HEK293 (cell line): ENCODE measurements around the gene SHBG.

ENCODE experiments used
- CTCF ChIA-PET: fragments of 350-600 bp; formaldehyde crosslinking; extraction: SDS; loops from one replicate; lab custom pipeline; 2021; ENCODE audit warnings: antibody characterized with exemption; lab: Yijun Ruan, JAX
- POLR2A ChIA-PET: fragments of 300-600 bp; formaldehyde crosslinking; extraction: SDS; loops from one replicate; lab custom pipeline; 2020; ENCODE audit warnings: antibody characterized with exemption, inconsistent platforms; lab: Yijun Ruan, JAX
- H3K27ac ChIP-seq: fragments of 200-500 bp; sonication (Bioruptor generic); 2 replicates; pipeline ENCODE4 v1.5.1; 2014; ENCODE audit warnings: low read depth, low read length, control low read depth, inconsistent platforms; ENCODE audit errors: extremely low read depth
- H3K36me3 ChIP-seq, 2 experiments: fragments of 200-500 bp in 1 of 2; sonication (Bioruptor generic) in 1 of 2; 1 replicate in 1 of 2; 2 replicates in 1 of 2; pipeline ENCODE4 v1.5.1; 2014 to 2017; ENCODE audit warnings: inconsistent platforms in 2 of 2, low read length in 2 of 2; ENCODE audit not compliant: control insufficient read depth in 2 of 2, insufficient read depth in 1 of 2
- H3K4me1 ChIP-seq: fragments of 200-500 bp; sonication (Bioruptor generic); 2 replicates; pipeline ENCODE4 v1.5.1; 2014; ENCODE audit warnings: mild to moderate bottlenecking, low read length, inconsistent platforms; ENCODE audit not compliant: control insufficient read depth, insufficient read depth
- H3K4me3 ChIP-seq: 2 replicates; pipeline ENCODE4 v1.5.1; 2011; ENCODE audit warnings: low read depth, mild to moderate bottlenecking, control low read depth, low read length, moderate library complexity
- H3K9me3 ChIP-seq: fragments of 200-500 bp; sonication (Bioruptor generic); 2 replicates; pipeline ENCODE4 v1.5.1; 2014; ENCODE audit warnings: low read depth, low read length, inconsistent platforms; ENCODE audit not compliant: control insufficient read depth, insufficient read depth
- BCL11B ChIP-seq: fragments of 450-650 bp; formaldehyde crosslinking; IDR thresholded peaks from 2 replicates; pipeline ENCODE4 v1.5.1; 2016; ENCODE audit warnings: low read depth, missing biosample characterization, missing genetic modification characterization
- CTCF ChIP-seq: fragments of 450-650 bp; formaldehyde crosslinking; IDR thresholded peaks from 2 replicates; pipeline ENCODE4 v1.5.1; 2016; ENCODE audit warnings: missing biosample characterization, missing genetic modification characterization
- GLIS1 ChIP-seq: fragments of 450-650 bp; formaldehyde crosslinking; IDR thresholded peaks from 2 replicates; pipeline ENCODE4 v1.5.1; 2016; ENCODE audit warnings: missing biosample characterization, missing genetic modification characterization
- PRDM1 ChIP-seq: fragments of 450-650 bp; formaldehyde crosslinking; IDR thresholded peaks from 2 replicates; pipeline ENCODE4; 2016; ENCODE audit warnings: missing biosample characterization, missing genetic modification characterization
- RBAK ChIP-seq: fragments of 450-650 bp; formaldehyde crosslinking; IDR thresholded peaks from 2 replicates; pipeline ENCODE4 v1.5.1; 2016; ENCODE audit warnings: missing biosample characterization, missing genetic modification characterization
- WT1 ChIP-seq: fragments of 450-650 bp; formaldehyde crosslinking; IDR thresholded peaks from 2 replicates; pipeline ENCODE4 v1.5.1; 2016; ENCODE audit warnings: missing biosample characterization, missing genetic modification characterization
- ZNF132 ChIP-seq: fragments of 450-650 bp; formaldehyde crosslinking; IDR thresholded peaks from 2 replicates; pipeline ENCODE4 v1.5.1; 2017; ENCODE audit warnings: missing biosample characterization, missing genetic modification characterization, borderline replicate concordance
- ZNF157 ChIP-seq: fragments of 450-650 bp; formaldehyde crosslinking; IDR thresholded peaks from 2 replicates; pipeline ENCODE4 v1.5.1; 2016; ENCODE audit warnings: missing biosample characterization, missing genetic modification characterization
- ZNF266 ChIP-seq: fragments of 450-650 bp; formaldehyde crosslinking; IDR thresholded peaks from 2 replicates; pipeline ENCODE4 v1.5.1; 2016; ENCODE audit warnings: missing biosample characterization, missing genetic modification characterization, low read depth
- ZNF335 ChIP-seq: fragments of 450-650 bp; formaldehyde crosslinking; conservative IDR thresholded peaks from 2 replicates; pipeline ENCODE4 v1.5.1; 2016; ENCODE audit warnings: missing biosample characterization, missing genetic modification characterization
- ZNF350 ChIP-seq: fragments of 450-650 bp; formaldehyde crosslinking; IDR thresholded peaks from 2 replicates; pipeline ENCODE4 v1.5.0; 2017; ENCODE audit warnings: missing biosample characterization, mild to moderate bottlenecking, missing genetic modification characterization
- ZNF362 ChIP-seq: fragments of 450-650 bp; formaldehyde crosslinking; IDR thresholded peaks from 2 replicates; pipeline ENCODE4 v1.5.1; 2016; ENCODE audit warnings: missing biosample characterization, missing genetic modification characterization
- ZNF366 ChIP-seq: fragments of 450-650 bp; formaldehyde crosslinking; conservative IDR thresholded peaks from 2 replicates; pipeline ENCODE4 v1.5.1; 2016; ENCODE audit warnings: missing biosample characterization, missing genetic modification characterization
- ZNF501 ChIP-seq: fragments of 450-650 bp; formaldehyde crosslinking; IDR thresholded peaks from 2 replicates; pipeline ENCODE4 v1.5.1; 2016; ENCODE audit warnings: missing biosample characterization, missing genetic modification characterization
- ZNF529 ChIP-seq: fragments of 450-650 bp; formaldehyde crosslinking; IDR thresholded peaks from 2 replicates; pipeline ENCODE4 v1.5.1; 2017; ENCODE audit warnings: missing genetic modification characterization, missing biosample characterization; ENCODE audit not compliant: insufficient replicate concordance
- ZNF548 ChIP-seq: fragments of 450-650 bp; formaldehyde crosslinking; IDR thresholded peaks from 2 replicates; pipeline ENCODE4 v1.5.1; 2016; ENCODE audit warnings: missing biosample characterization, missing genetic modification characterization
- ZNF843 ChIP-seq: fragments of 450-650 bp; formaldehyde crosslinking; IDR thresholded peaks from 2 replicates; pipeline ENCODE4 v1.5.1; 2016; ENCODE audit warnings: missing biosample characterization, missing genetic modification characterization
- ZSCAN18 ChIP-seq: fragments of 450-650 bp; formaldehyde crosslinking; IDR thresholded peaks from 2 replicates; pipeline ENCODE4 v1.5.1; 2016; ENCODE audit warnings: missing biosample characterization, missing genetic modification characterization
- ZSCAN30 ChIP-seq: fragments of 450-650 bp; IDR thresholded peaks from 2 replicates; pipeline ENCODE4 v1.5.1; 2018; ENCODE audit warnings: missing biosample characterization, mild to moderate bottlenecking, missing genetic modification characterization, moderate library complexity
- TF ChIP-seq, protein P1 (sequence below): fragments of 450-650 bp; formaldehyde crosslinking; IDR thresholded peaks from 2 replicates; pipeline ENCODE4 v1.5.1; 2016; ENCODE audit warnings: missing biosample characterization, missing genetic modification characterization, borderline replicate concordance
- TF ChIP-seq, protein P2 (sequence below): fragments of 450-650 bp; formaldehyde crosslinking; IDR thresholded peaks from 2 replicates; pipeline ENCODE4 v1.5.1; 2016; ENCODE audit warnings: missing biosample characterization, missing genetic modification characterization
- TF ChIP-seq, protein P3 (sequence below): fragments of 450-650 bp; formaldehyde crosslinking; IDR thresholded peaks from 2 replicates; pipeline ENCODE4 v1.5.1; 2017; ENCODE audit warnings: missing biosample characterization, missing genetic modification characterization

SHBG gene

GRCh38 chr17:7629939-7630571 is at the start of gene SHBG:
TSS of gene SHBG (plus strand) at chr17:7630135. CDS start at chr17:7630173, 38 bp downstream.
- Histone ChIP-seq H3K4me1 (peaks cover 3% of the 10 kb centered on the region; the same call in 1 of the 2 replicates), H3K9me3 (no peaks in the 10 kb centered on the region), H3K36me3 (peaks cover 0 to 8% of the 10 kb centered on the region in 2 experiments; a peak in 2 of 3 replicates), H3K4me3 (no peak within 1 kb of the TSS), H3K27ac (no peak within 1 kb of the TSS)
- POLR2A ChIA-PET, result interaction anchor here (1.3 to 9.6 kb wide), 3 partner anchors 15 to 57 kb away, joined by 5 to 215 read pairs (median 10); partner anchors contain the start of genes ATP1B2, FXR2, TP53 and WRAP53
- CTCF ChIA-PET, result interaction anchor here (0.6 to 10.7 kb wide), 8 partner anchors 10 to 427 kb away, joined by 4 to 207 read pairs (median 8); partner anchors contain the start of genes ATP1B2, FXR2, TP53 and WRAP53
- TF ChIP-seq ZNF843 (no peak), ZNF529 (tag by site-specific recombination) (no peak), BCL11B (tag by site-specific recombination) (0 out of 2 replicates have a peak, but pooled peaks have one; percentile 50)
- TF ChIP-seq, protein P1, sequence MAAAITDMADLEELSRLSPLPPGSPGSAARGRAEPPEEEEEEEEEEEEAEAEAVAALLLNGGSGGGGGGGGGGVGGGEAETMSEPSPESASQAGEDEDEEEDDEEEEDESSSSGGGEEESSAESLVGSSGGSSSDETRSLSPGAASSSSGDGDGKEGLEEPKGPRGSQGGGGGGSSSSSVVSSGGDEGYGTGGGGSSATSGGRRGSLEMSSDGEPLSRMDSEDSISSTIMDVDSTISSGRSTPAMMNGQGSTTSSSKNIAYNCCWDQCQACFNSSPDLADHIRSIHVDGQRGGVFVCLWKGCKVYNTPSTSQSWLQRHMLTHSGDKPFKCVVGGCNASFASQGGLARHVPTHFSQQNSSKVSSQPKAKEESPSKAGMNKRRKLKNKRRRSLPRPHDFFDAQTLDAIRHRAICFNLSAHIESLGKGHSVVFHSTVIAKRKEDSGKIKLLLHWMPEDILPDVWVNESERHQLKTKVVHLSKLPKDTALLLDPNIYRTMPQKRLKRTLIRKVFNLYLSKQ (tag by site-specific recombination), result no peak

DNA sequence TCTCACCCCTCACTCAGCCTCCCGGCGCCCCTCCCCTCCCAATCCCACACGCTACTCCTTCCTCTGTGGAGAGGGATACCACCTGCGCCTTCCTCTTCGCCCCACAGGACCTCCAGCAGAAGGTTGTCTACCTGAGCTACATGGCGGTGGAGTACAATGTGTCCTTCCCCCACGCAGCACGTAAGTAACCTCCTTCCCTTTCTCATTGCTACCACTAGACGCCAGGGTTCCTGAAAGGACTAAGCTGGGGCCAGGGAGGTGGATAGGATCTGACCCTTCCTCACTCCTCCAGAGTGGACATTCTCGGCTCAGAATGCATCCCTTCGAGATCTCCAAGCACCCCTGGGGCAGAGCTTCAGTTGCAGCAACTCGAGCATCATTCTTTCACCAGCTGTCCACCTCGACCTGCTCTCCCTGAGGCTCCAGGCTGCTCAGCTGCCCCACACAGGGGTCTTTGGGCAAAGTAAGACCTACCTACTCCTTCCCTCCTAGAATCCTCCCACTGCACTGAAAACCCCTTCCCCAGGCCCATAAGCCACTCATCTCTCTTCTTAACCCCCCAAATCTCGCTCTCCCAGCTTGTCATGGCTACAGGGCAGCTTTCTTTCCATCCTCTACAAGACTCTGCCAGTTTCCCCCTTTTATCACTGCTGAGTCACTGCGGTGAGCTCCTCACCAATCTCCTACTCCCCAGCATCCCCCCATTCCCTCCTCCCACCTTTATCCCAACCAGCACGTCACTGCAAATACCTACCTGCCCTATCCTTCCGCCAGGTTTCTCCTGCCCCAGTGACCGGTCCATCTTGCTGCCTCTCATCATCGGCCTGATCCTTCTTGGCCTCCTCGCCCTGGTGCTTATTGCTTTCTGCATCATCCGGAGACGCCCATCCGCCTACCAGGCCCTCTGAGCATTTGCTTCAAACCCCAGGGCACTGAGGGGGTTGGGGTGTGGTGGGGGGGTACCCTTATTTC is 49.0 kb upstream of the SHBG start:
- no peak for TF ChIP-seq ZNF362
- no peak for TF ChIP-seq ZSCAN30 (tag by site-specific recombination)
- TF ChIP-seq, protein P2, sequence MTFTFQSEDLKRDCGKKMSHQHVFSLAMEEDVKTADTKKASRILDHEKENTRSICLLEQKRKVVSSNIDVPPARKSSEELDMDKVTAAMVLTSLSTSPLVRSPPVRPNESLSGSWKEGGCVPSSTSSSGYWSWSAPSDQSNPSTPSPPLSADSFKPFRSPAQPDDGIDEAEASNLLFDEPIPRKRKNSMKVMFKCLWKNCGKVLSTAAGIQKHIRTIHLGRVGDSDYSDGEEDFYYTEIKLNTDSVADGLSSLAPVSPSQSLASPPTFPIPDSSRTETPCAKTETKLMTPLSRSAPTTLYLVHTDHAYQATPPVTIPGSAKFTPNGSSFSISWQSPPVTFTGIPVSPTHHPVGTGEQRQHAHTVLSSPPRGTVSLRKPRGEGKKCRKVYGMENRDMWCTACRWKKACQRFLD, result no peak
- no peak for TF ChIP-seq CTCF
- TF ChIP-seq RBAK (tag by site-specific recombination), result no peak
- no peak for TF ChIP-seq ZNF350 (tag by site-specific recombination)
- TF ChIP-seq ZNF548 (tag by site-specific recombination), result no peak
- TF ChIP-seq GLIS1 (tag by site-specific recombination), result no peak
- no peak for TF ChIP-seq PRDM1 (tag by site-specific recombination)
- no peak for TF ChIP-seq ZNF157 (tag by site-specific recombination)
- no peak for TF ChIP-seq ZNF335 (tag by site-specific recombination)
- TF ChIP-seq, protein P3, sequence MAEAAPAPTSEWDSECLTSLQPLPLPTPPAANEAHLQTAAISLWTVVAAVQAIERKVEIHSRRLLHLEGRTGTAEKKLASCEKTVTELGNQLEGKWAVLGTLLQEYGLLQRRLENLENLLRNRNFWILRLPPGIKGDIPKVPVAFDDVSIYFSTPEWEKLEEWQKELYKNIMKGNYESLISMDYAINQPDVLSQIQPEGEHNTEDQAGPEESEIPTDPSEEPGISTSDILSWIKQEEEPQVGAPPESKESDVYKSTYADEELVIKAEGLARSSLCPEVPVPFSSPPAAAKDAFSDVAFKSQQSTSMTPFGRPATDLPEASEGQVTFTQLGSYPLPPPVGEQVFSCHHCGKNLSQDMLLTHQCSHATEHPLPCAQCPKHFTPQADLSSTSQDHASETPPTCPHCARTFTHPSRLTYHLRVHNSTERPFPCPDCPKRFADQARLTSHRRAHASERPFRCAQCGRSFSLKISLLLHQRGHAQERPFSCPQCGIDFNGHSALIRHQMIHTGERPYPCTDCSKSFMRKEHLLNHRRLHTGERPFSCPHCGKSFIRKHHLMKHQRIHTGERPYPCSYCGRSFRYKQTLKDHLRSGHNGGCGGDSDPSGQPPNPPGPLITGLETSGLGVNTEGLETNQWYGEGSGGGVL (tag by site-specific recombination), result peak; percentile 46; the same call in 1 of the 2 replicates
- no peak for TF ChIP-seq ZNF266 (tag by site-specific recombination)
- 0 out of 2 replicates have a peak, but pooled peaks have one; percentile 18 for TF ChIP-seq WT1 (tag by site-specific recombination)
- TF ChIP-seq ZNF132 (tag by site-specific recombination), result no peak
- TF ChIP-seq ZSCAN18 (tag by site-specific recombination), result no peak
- TF ChIP-seq ZNF366, result peak; percentile 40
- TF ChIP-seq ZNF529 (tag by site-specific recombination), result no peak
- no peak for TF ChIP-seq ZNF501 (tag by site-specific recombination)
- H3K4me3 ChIP-seq, result no peak overlapping the region
- POLR2A ChIA-PET, result interaction anchor here (0.6 to 3.7 kb wide), 6 partner anchors 9 to 135 kb away, joined by 3 to 50 read pairs (median 8); partner anchors contain the start of genes ATP1B2, FXR2, SOX15 and TP53
- H3K27ac ChIP-seq, result no peak overlapping the region; the same call in 1 of the 2 replicates
- CTCF ChIA-PET, result interaction anchor here (0.5 to 2.6 kb wide), 6 partner anchors 8 to 195 kb away, joined by 3 to 11 read pairs (median 6); partner anchors contain the start of genes TMEM102, TP53 and WRAP53
- H3K4me1 ChIP-seq, result peaks cover 8% of the 10 kb centered on the region; the same call in 1 of the 2 replicates
- H3K9me3 ChIP-seq, result no peaks in the 10 kb centered on the region
- peaks cover 21 to 63% of the 10 kb centered on the region in 2 experiments for H3K36me3 ChIP-seq
